Endothelial cell of umbilical vein (primary cell): Measurements from ENCODE around the gene IL4R. TPM values are rescaled to one million over a fixed set of nuclear protein-coding genes. Genes with fewer than 3 reads are reported as not detected.

Experiments used
- BruUV-seq: library from RNA; stranded (reverse); fragments of 400-500 nt; replicated peaks from 2 replicates; lab custom pipeline; 2021; lab: Mats Ljungman, UMichigan
- CTCF ChIA-PET: fragments of 300-600, 350-600 bp; sonication (Branson Sonifier 250); formaldehyde crosslinking; loops from one replicate; lab custom pipeline; 2021; ENCODE audit warnings: antibody characterized with exemption, inconsistent platforms; lab: Charles Lee
- POLR2A ChIA-PET: fragments of 300-600, 350-600 bp; sonication (Branson Sonifier 250); formaldehyde crosslinking; loops from one replicate; lab custom pipeline; 2021; ENCODE audit warnings: antibody characterized with exemption, inconsistent platforms; lab: Charles Lee
- DNase-seq: peaks from one replicate; pipeline ENCODE4 v3.0.0-alpha.2; 2011; ENCODE audit warnings: low read depth, low spot score
- FAIRE-seq: peaks from 2 replicates; lab custom pipeline; 2011; peaks lifted over from hg19 to GRCh38; lab: Jason Lieb, UNC
- H2AFZ ChIP-seq: 2 replicates; pipeline ENCODE4 v1.6.0; 2012; ENCODE audit warnings: low read depth, low read length, control low read depth, inconsistent platforms
- H3K27ac ChIP-seq: 2 replicates; pipeline ENCODE4 v1.5.1; 2011; ENCODE audit warnings: low read depth, mild to moderate bottlenecking, control low read depth, low read length, moderate library complexity; ENCODE audit not compliant: insufficient read depth
- H3K27me3 ChIP-seq, 2 experiments: 2 replicates each; pipeline versions ENCODE4 v1.6.0 to v1.6.1; 2011; ENCODE audit warnings: low read length in 2 of 2, mixed read lengths in 1 of 2; ENCODE audit not compliant: control insufficient read depth in 2 of 2, insufficient read depth in 2 of 2
- H3K36me3 ChIP-seq, 2 experiments: 2 replicates in 1 of 2; 3 replicates in 1 of 2; pipeline ENCODE4 v1.5.1; 2011; ENCODE audit warnings: low read length in 2 of 2, mild to moderate bottlenecking in 1 of 2, moderate library complexity in 1 of 2; ENCODE audit not compliant: control insufficient read depth in 2 of 2, insufficient read depth in 2 of 2; ENCODE audit errors: extremely low read depth in 1 of 2
- H3K4me1 ChIP-seq: 3 replicates; pipeline ENCODE4 v1.5.1; 2011; ENCODE audit warnings: mild to moderate bottlenecking, low read length; ENCODE audit not compliant: control insufficient read depth, insufficient read depth; ENCODE audit errors: extremely low read depth
- H3K4me2 ChIP-seq: 2 replicates; pipeline ENCODE4 v1.6.1; 2011; ENCODE audit warnings: low read length, control low read depth, mixed read lengths; ENCODE audit not compliant: insufficient read depth
- H3K4me3 ChIP-seq, 3 experiments: fragments of 200-600 bp in 1 of 3; sonication (generic), shearing (Covaris generic) in 1 of 3; replicated peaks in 1 of 3; 2 replicates each; pipeline ENCODE4 v1.5.1; 2011 to 2016; ENCODE audit warnings: control low read depth in 3 of 3, low read length in 3 of 3, mild to moderate bottlenecking in 2 of 3, inconsistent platforms in 1 of 3, low read depth in 1 of 3, moderate library complexity in 1 of 3; ENCODE audit not compliant: insufficient read depth in 1 of 3
- H3K79me2 ChIP-seq: 2 replicates; pipeline ENCODE4 v1.6.0; 2012; ENCODE audit warnings: low read length, inconsistent platforms; ENCODE audit not compliant: control insufficient read depth, insufficient read depth
- H3K9ac ChIP-seq: replicated peaks from 2 replicates; pipeline ENCODE3; 2011; ENCODE audit warnings: low read length, control low read depth; ENCODE audit not compliant: insufficient read depth; ENCODE audit errors: extremely low read depth
- H3K9me1 ChIP-seq: replicated peaks from 3 replicates; pipeline ENCODE4 v1.6.0; 2011; ENCODE audit warnings: mild to moderate bottlenecking, low read length; ENCODE audit not compliant: control insufficient read depth, insufficient read depth; ENCODE audit errors: extremely low read depth
- H3K9me3 ChIP-seq: replicated peaks from 2 replicates; pipeline ENCODE4 v1.5.1; 2012; ENCODE audit warnings: low read length, inconsistent platforms; ENCODE audit not compliant: control insufficient read depth, insufficient read depth
- H4K20me1 ChIP-seq: replicated peaks from 2 replicates; pipeline ENCODE3; 2011; ENCODE audit warnings: mild to moderate bottlenecking, low read length; ENCODE audit not compliant: control insufficient read depth, insufficient read depth; ENCODE audit errors: extremely low read depth
- EZH2 ChIP-seq: IDR thresholded peaks from 2 replicates; pipeline ENCODE4 v1.6.1; 2012; ENCODE audit warnings: borderline replicate concordance, low read depth, mild to moderate bottlenecking, moderate library complexity, low read length, inconsistent platforms; ENCODE audit not compliant: severe bottlenecking
- FOS ChIP-seq: IDR thresholded peaks from 2 replicates; pipeline ENCODE4 v1.6.1; 2011; ENCODE audit warnings: mild to moderate bottlenecking, low read length, moderate library complexity, borderline replicate concordance; ENCODE audit not compliant: insufficient read depth
- GATA2 ChIP-seq: IDR thresholded peaks from 2 replicates; pipeline ENCODE4 v1.7.0; 2011; ENCODE audit warnings: low read depth, mild to moderate bottlenecking, moderate library complexity, mixed read lengths, low read length; ENCODE audit not compliant: insufficient read length, insufficient read depth
- JUN ChIP-seq: IDR thresholded peaks from 2 replicates; pipeline ENCODE4 v1.6.1; 2011; ENCODE audit warnings: borderline replicate concordance, low read depth; ENCODE audit not compliant: insufficient read length, insufficient read depth
- MYC ChIP-seq: IDR thresholded peaks from one replicate; pipeline ENCODE4 v1.6.1; 2011; ENCODE audit warnings: mild to moderate bottlenecking, low read depth, low read length
- POLR2A ChIP-seq: IDR thresholded peaks from 2 replicates; pipeline ENCODE4 v1.6.1; 2012; ENCODE audit warnings: low read depth, mild to moderate bottlenecking, control low read depth, low read length
- POLR2AphosphoS5 ChIP-seq: IDR thresholded peaks from 2 replicates; pipeline ENCODE4 v1.6.1; 2012; ENCODE audit warnings: low read depth, mild to moderate bottlenecking, control low read depth, low read length, moderate library complexity; ENCODE audit not compliant: insufficient read depth
- dilution Hi-C: fragments of 300-500 bp; cut with MboI; formaldehyde crosslinking; loops from one replicate; pipeline ENCODE4 v1.15.0; 2019; ENCODE audit warnings: low sequenced_read_pairs; ENCODE audit not compliant: extremely low pct_ligation_motif_present
- intact Hi-C: fragments of 100-400 bp; cut with micrococcal nuclease; formaldehyde crosslinking; loops from one replicate; pipeline ENCODE4 v1.10.0; 2022
- polyA plus RNA-seq, 4 experiments: library from polyadenylated mRNA; depleted of rRNA in 3 of 4; stranded (reverse) in 3 of 4; unstranded in 1 of 4; fragments of >200 nt; gene quantifications; 2 replicates each; pipeline versions ENCODE4 v1.2.1 to v1.2.3, GENCODE V29; 2011 to 2012; ENCODE audit warnings: missing spikeins in 1 of 4
- total RNA-seq: library from RNA; stranded (reverse); gene quantifications from 2 replicates; pipeline ENCODE4 v1.2.3, GENCODE V29; 2021
- TF ChIP-seq, protein P1 (sequence below): IDR thresholded peaks from 2 replicates; pipeline ENCODE4 v1.6.1; 2011; ENCODE audit not compliant: insufficient read depth, insufficient read length
- TF ChIP-seq, protein P2 (sequence below), 2 donors: IDR thresholded peaks; 1 replicate in 1 of 2; 2 replicates in 1 of 2; pipeline ENCODE4 v1.5.1; 2011; ENCODE audit warnings: low read length in 2 of 2, mild to moderate bottlenecking in 2 of 2, moderate library complexity in 2 of 2, control low read depth in 1 of 2, inconsistent platforms in 1 of 2, low read depth in 1 of 2; ENCODE audit not compliant: insufficient read depth in 1 of 2; ENCODE audit errors: extremely low read depth in 1 of 2

Gene IL4R
- total and polyA plus RNA-seq, 2 donors (not counting 3 experiments of a cell fraction or from before 2014, with no cell fraction given): 138 to 139 TPM

DNA sequence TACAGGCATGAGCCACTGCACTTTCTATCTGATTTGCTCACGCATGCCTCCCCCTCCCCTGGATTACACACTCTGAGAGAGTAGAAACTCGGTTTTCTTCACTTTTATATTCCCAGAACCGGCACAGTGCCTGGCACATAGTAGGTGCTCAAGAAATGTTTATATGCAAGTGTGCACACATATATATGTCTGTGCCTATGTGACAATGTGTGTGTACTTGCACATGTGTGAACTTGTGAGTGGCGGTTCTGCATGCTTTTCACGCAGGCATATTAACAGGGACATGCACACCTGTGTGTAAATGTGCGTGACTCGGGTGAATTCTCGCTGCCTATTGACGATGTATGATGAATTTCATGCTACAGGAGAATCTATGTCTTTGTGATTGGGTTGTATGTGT lies 66.1 kb downstream of the IL4R start:
- H4K20me1 ChIP-seq: no peaks in the 10 kb centered on the region
- FAIRE-seq (no peak), DNase-seq (no peak)
- CTCF ChIA-PET: interaction anchor here (0.7 kb wide), 1 partner anchor 200 kb away, joined by 3 read pairs; no protein-coding TSS in a partner anchor
- TF ChIP-seq EZH2: no peak
- no peaks in the 10 kb centered on the region for H3K4me1 ChIP-seq
- POLR2A ChIA-PET: no interaction called here
- H3K4me3 ChIP-seq: no peak overlapping the region
- no peak overlapping the region for H3K27ac ChIP-seq
- H3K36me3 ChIP-seq: no peaks in the 10 kb centered on the region
- H2AFZ ChIP-seq: no peak overlapping the region
- H3K9me3 ChIP-seq: no peaks in the 10 kb centered on the region
- intact Hi-C loops (no loop called here), dilution Hi-C loops (no loop called here)
- no peak overlapping the region for H3K9ac ChIP-seq
- no peaks in the 10 kb centered on the region for H3K79me2 ChIP-seq
- no peak overlapping the region for H3K4me2 ChIP-seq
- no TSS peak for BruUV-seq
- H3K9me1 ChIP-seq: no peaks in the 10 kb centered on the region
- H3K27me3 ChIP-seq: no peaks in the 10 kb centered on the region

DNA sequence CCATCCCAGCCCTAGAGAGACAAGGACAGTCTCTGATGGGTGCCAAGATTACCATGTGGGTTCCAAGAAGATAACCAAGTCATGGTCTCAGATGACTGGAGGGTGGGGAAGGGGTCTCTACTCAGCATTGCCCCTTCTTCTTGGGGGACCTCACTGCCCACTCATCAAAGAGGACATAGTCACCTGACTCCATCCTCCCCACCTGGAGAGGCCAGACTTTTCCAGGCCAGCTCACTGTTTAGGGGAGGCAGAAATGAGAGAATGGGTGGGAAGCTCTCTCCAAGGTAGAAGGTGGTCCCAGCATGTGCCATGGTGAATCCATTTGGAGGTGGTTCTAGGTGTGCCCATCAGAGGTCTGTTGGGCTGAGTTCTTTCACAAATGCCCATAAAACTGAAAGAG lies 67.5 kb downstream of the IL4R start:
- Histone ChIP-seq H3K9me1 (no peaks in the 10 kb centered on the region), H3K4me3 (no peak overlapping the region), H2AFZ (no peak overlapping the region), H3K4me2 (no peak overlapping the region), H3K9me3 (no peaks in the 10 kb centered on the region), H3K9ac (no peak overlapping the region), H4K20me1 (no peaks in the 10 kb centered on the region), H3K27me3 (no peaks in the 10 kb centered on the region), H3K79me2 (no peaks in the 10 kb centered on the region), H3K36me3 (no peaks in the 10 kb centered on the region), H3K4me1 (no peaks in the 10 kb centered on the region), H3K27ac (no peak overlapping the region)
- CTCF ChIA-PET: interaction anchor here (1.2 kb wide), 1 partner anchor 11 kb away, joined by 3 read pairs; no protein-coding TSS in a partner anchor
- dilution Hi-C loops: no loop called here
- no TSS peak for BruUV-seq
- intact Hi-C loops: no loop called here
- DNase-seq (no peak), FAIRE-seq (no peak)
- TF ChIP-seq EZH2: no peak
- no peak for TF ChIP-seq FOS
- TF ChIP-seq POLR2A: no peak
- TF ChIP-seq, protein P1, sequence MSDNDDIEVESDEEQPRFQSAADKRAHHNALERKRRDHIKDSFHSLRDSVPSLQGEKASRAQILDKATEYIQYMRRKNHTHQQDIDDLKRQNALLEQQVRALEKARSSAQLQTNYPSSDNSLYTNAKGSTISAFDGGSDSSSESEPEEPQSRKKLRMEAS: no peak
- TF ChIP-seq MYC: no peak
- no peak for TF ChIP-seq GATA2
- no peak for TF ChIP-seq JUN
- no peak for TF ChIP-seq POLR2AphosphoS5
- TF ChIP-seq, protein P2, sequence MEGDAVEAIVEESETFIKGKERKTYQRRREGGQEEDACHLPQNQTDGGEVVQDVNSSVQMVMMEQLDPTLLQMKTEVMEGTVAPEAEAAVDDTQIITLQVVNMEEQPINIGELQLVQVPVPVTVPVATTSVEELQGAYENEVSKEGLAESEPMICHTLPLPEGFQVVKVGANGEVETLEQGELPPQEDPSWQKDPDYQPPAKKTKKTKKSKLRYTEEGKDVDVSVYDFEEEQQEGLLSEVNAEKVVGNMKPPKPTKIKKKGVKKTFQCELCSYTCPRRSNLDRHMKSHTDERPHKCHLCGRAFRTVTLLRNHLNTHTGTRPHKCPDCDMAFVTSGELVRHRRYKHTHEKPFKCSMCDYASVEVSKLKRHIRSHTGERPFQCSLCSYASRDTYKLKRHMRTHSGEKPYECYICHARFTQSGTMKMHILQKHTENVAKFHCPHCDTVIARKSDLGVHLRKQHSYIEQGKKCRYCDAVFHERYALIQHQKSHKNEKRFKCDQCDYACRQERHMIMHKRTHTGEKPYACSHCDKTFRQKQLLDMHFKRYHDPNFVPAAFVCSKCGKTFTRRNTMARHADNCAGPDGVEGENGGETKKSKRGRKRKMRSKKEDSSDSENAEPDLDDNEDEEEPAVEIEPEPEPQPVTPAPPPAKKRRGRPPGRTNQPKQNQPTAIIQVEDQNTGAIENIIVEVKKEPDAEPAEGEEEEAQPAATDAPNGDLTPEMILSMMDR (IDR thresholded peaks at IDR 0.05; ENCODE audit: extremely low read depth in 1 of 2, insufficient read depth in 1 of 2, low read depth in 1 of 2, low read length in 2 of 2): no peak
- POLR2A ChIA-PET: no interaction called here
